H1 (cell line): ENCODE measurements around the gene PRICKLE2. TPM values are rescaled to one million over a fixed set of nuclear protein-coding genes. Genes with fewer than 3 reads are reported as not detected.

Source experiments
- CTCF ChIA-PET: fragments of 300-600 bp; sonication (Branson Sonifier 250); formaldehyde crosslinking; loops from one replicate; lab custom pipeline; 2021; ENCODE audit not compliant: partially characterized antibody; lab: Charles Lee
- POLR2A ChIA-PET: fragments of 300-600 bp; sonication (Branson Sonifier 250); formaldehyde crosslinking; loops from one replicate; lab custom pipeline; 2021; ENCODE audit warnings: inconsistent platforms; ENCODE audit not compliant: partially characterized antibody; lab: Charles Lee
- DNase-seq, 2 experiments: peaks; one replicate each; pipeline versions ENCODE4 v3.0.0 to v3.0.0-alpha.2; 2010 to 2022; ENCODE audit warnings: low spot score in 2 of 2, low read depth in 1 of 2, mixed read lengths in 1 of 2
- FAIRE-seq: peaks from 2 replicates; lab custom pipeline; 2011; peaks lifted over from hg19 to GRCh38; lab: Jason Lieb, UNC
- H2AFZ ChIP-seq: 2 replicates; pipeline ENCODE4 v1.8.1; 2012; ENCODE audit warnings: low read length, inconsistent platforms
- H2AK5ac ChIP-seq: 2 replicates; pipeline ENCODE4 v1.6.1; 2013; ENCODE audit warnings: low read depth, low read length
- H2BK120ac ChIP-seq: replicated peaks from 2 replicates; pipeline ENCODE3; 2013; ENCODE audit warnings: low read depth, low read length, inconsistent platforms
- H2BK12ac ChIP-seq: 2 replicates; pipeline ENCODE4 v1.6.1; 2013; ENCODE audit warnings: low read depth, low read length
- H2BK15ac ChIP-seq: 2 replicates; pipeline ENCODE4 v1.6.1; 2013; ENCODE audit warnings: low read length
- H2BK20ac ChIP-seq: 2 replicates; pipeline ENCODE4 v1.6.1; 2013; ENCODE audit warnings: low read length
- H2BK5ac ChIP-seq: 2 replicates; pipeline ENCODE4 v1.6.1; 2013; ENCODE audit warnings: low read depth, low read length
- H3K14ac ChIP-seq: 2 replicates; pipeline ENCODE4 v1.6.1; 2013; ENCODE audit warnings: inconsistent platforms; ENCODE audit not compliant: insufficient read length
- H3K18ac ChIP-seq: 2 replicates; pipeline ENCODE4 v1.6.1; 2013; ENCODE audit warnings: low read length; ENCODE audit errors: extremely low read depth
- H3K23ac ChIP-seq: 2 replicates; pipeline ENCODE4 v1.6.1; 2013; ENCODE audit warnings: inconsistent platforms; ENCODE audit not compliant: insufficient read length
- H3K23me2 ChIP-seq: 2 replicates; pipeline ENCODE4 v1.6.1; 2013; ENCODE audit warnings: low read depth, low read length
- H3K27ac ChIP-seq: 2 replicates; pipeline ENCODE4 v1.6.1; 2011; ENCODE audit warnings: low read depth, low read length, inconsistent platforms
- H3K27me3 ChIP-seq, 4 experiments: replicated peaks in 1 of 4; 1 replicate in 1 of 4; 2 replicates in 3 of 4; pipeline versions ENCODE4 v1.6.1 to v1.8.1; 2011 to 2013; ENCODE audit warnings: low read length in 3 of 4, mild to moderate bottlenecking in 3 of 4, inconsistent platforms in 2 of 4, mixed read lengths in 2 of 4, moderate library complexity in 1 of 4; ENCODE audit not compliant: control insufficient read depth in 3 of 4, insufficient read depth in 3 of 4; ENCODE audit errors: extremely low read depth in 1 of 4
- H3K36me3 ChIP-seq, 4 experiments: 2 replicates each; pipeline versions ENCODE4 v1.6.1 to v1.8.1; 2011 to 2013; ENCODE audit warnings: mild to moderate bottlenecking in 4 of 4, low read length in 3 of 4, moderate library complexity in 2 of 4, control low read depth in 1 of 4, inconsistent platforms in 1 of 4; ENCODE audit not compliant: insufficient read depth in 4 of 4, control insufficient read depth in 2 of 4
- H3K4ac ChIP-seq: replicated peaks from 2 replicates; pipeline ENCODE3; 2013; ENCODE audit warnings: low read length, low read depth, mixed read lengths, inconsistent platforms; ENCODE audit not compliant: insufficient read length
- H3K4me1 ChIP-seq, 4 experiments: replicated peaks in 1 of 4; 1 replicate in 1 of 4; 2 replicates in 3 of 4; pipeline versions ENCODE4 v1.6.1 to v1.8.1; 2011 to 2013; ENCODE audit warnings: low read length in 3 of 4, inconsistent platforms in 2 of 4, mixed read lengths in 1 of 4; ENCODE audit not compliant: insufficient read depth in 4 of 4, control insufficient read depth in 3 of 4
- H3K4me2 ChIP-seq, 2 experiments: 2 replicates each; pipeline versions ENCODE4 v1.6.1 to v1.8.1; 2011 to 2013; ENCODE audit warnings: low read depth in 2 of 2, low read length in 2 of 2, control low read depth in 1 of 2, inconsistent platforms in 1 of 2, mild to moderate bottlenecking in 1 of 2; ENCODE audit not compliant: insufficient read depth in 1 of 2
- H3K4me3 ChIP-seq, 4 experiments: fragments of 200-600, 300-600 bp in 1 of 4; sonication (generic), shearing (Covaris generic), sonication (Bioruptor Twin) in 1 of 4; 2 replicates each; pipeline versions ENCODE4 v1.5.1 to v1.8.1; 2011 to 2016; ENCODE audit warnings: low read length in 4 of 4, low read depth in 3 of 4, control low read depth in 2 of 4, inconsistent platforms in 2 of 4, mild to moderate bottlenecking in 2 of 4, mixed read lengths in 1 of 4, moderate library complexity in 1 of 4; ENCODE audit not compliant: insufficient read depth in 2 of 4; ENCODE audit errors: extremely low read depth in 1 of 4
- H3K56ac ChIP-seq: replicated peaks from 2 replicates; pipeline ENCODE3; 2013; ENCODE audit warnings: low read depth, mild to moderate bottlenecking, mixed read lengths, low read length, inconsistent platforms; ENCODE audit not compliant: insufficient read length
- H3K79me1 ChIP-seq: 2 replicates; pipeline ENCODE4 v1.6.1; 2013; ENCODE audit warnings: low read depth, low read length, control low read depth
- H3K79me2 ChIP-seq, 2 experiments: 2 replicates each; pipeline versions ENCODE4 v1.6.1 to v1.8.1; 2012 to 2013; ENCODE audit warnings: low read length in 2 of 2, mild to moderate bottlenecking in 2 of 2, inconsistent platforms in 1 of 2; ENCODE audit not compliant: insufficient read depth in 2 of 2, control insufficient read depth in 1 of 2
- H3K9ac ChIP-seq, 4 experiments: replicated peaks in 1 of 4; 1 replicate in 1 of 4; 2 replicates in 3 of 4; pipeline versions ENCODE4 v1.6.1 to v1.8.1; 2011 to 2013; ENCODE audit warnings: low read depth in 3 of 4, low read length in 3 of 4, control low read depth in 2 of 4, mild to moderate bottlenecking in 2 of 4, moderate library complexity in 2 of 4, inconsistent platforms in 1 of 4; ENCODE audit errors: extremely low read depth in 1 of 4
- H3K9me3 ChIP-seq, 2 experiments: 2 replicates each; pipeline versions ENCODE4 v1.6.1 to v1.8.1; 2012 to 2013; ENCODE audit warnings: mild to moderate bottlenecking in 2 of 2, moderate library complexity in 2 of 2, control low read depth in 1 of 2, inconsistent platforms in 1 of 2, low read depth in 1 of 2, low read length in 1 of 2, mixed read lengths in 1 of 2; ENCODE audit not compliant: insufficient read depth in 2 of 2
- H4K20me1 ChIP-seq, 2 experiments: replicated peaks in 1 of 2; 2 replicates each; pipeline versions ENCODE3 to v1.8.1; 2011 to 2013; ENCODE audit warnings: inconsistent platforms in 2 of 2, low read length in 2 of 2, mild to moderate bottlenecking in 1 of 2; ENCODE audit not compliant: insufficient read depth in 2 of 2, control insufficient read depth in 1 of 2
- H4K5ac ChIP-seq: 2 replicates; pipeline ENCODE4 v1.6.1; 2013; ENCODE audit warnings: low read length, low read depth, mixed read lengths, inconsistent platforms; ENCODE audit not compliant: insufficient read length
- H4K8ac ChIP-seq: 2 replicates; pipeline ENCODE4 v1.8.0; 2013; ENCODE audit warnings: mild to moderate bottlenecking, moderate library complexity, low read length, inconsistent platforms; ENCODE audit not compliant: insufficient read depth; ENCODE audit errors: extremely low read depth
- H4K91ac ChIP-seq: replicated peaks from 2 replicates; pipeline ENCODE3; 2013; ENCODE audit warnings: low read length, mixed read lengths, inconsistent platforms; ENCODE audit not compliant: insufficient read length
- ATF2 ChIP-seq: IDR thresholded peaks from 2 replicates; pipeline ENCODE4 v1.6.1; 2012; ENCODE audit warnings: low read length, inconsistent platforms
- BRCA1 ChIP-seq: IDR thresholded peaks from 2 replicates; pipeline ENCODE4 v1.6.1; 2012; ENCODE audit warnings: low read depth, low read length, improper control_type of control experiment
- CBX5 ChIP-seq: fragments of 300-800, 300-1000 bp; sonication (generic); IDR thresholded peaks from 2 replicates; pipeline ENCODE4 v1.7.1; 2016; ENCODE audit warnings: antibody characterized with exemption, low read length, low read depth
- CBX8 ChIP-seq: fragments of 300-800, 300-1000 bp; sonication (generic); IDR thresholded peaks from 2 replicates; pipeline ENCODE4 v1.7.1; 2016; ENCODE audit warnings: low read depth, low read length, borderline replicate concordance
- CTBP2 ChIP-seq: IDR thresholded peaks from 2 replicates; pipeline ENCODE4 v1.7.0; 2011; ENCODE audit warnings: borderline replicate concordance, mild to moderate bottlenecking, moderate library complexity, mixed read lengths, low read length; ENCODE audit not compliant: insufficient read depth, insufficient read length
- HDAC6 ChIP-seq: IDR thresholded peaks from one replicate; pipeline ENCODE4 v1.7.1; 2012; ENCODE audit warnings: low read depth, mild to moderate bottlenecking, inconsistent platforms, low read length, moderate library complexity
- MAFK ChIP-seq: IDR thresholded peaks from 2 replicates; pipeline ENCODE4 v1.6.1; 2012; ENCODE audit warnings: low read depth, mild to moderate bottlenecking, improper control_type of control experiment, low read length
- MAX ChIP-seq: IDR thresholded peaks from 2 replicates; pipeline ENCODE4 v1.6.1; 2012; ENCODE audit warnings: inconsistent platforms
- SAP30 ChIP-seq: fragments of 300-600 bp; sonication (generic); IDR thresholded peaks from 2 replicates; pipeline ENCODE4 v1.7.1; 2012; ENCODE audit warnings: low read length, moderate library complexity, mild to moderate bottlenecking, inconsistent platforms; ENCODE audit not compliant: insufficient read depth, insufficient replicate concordance
- TAF7 ChIP-seq: optimal IDR thresholded peaks from 2 replicates; pipeline ENCODE3; 2011; ENCODE audit warnings: low read depth, mild to moderate bottlenecking, inconsistent platforms, low read length, moderate library complexity, borderline replicate concordance
- TEAD4 ChIP-seq: IDR thresholded peaks from 2 replicates; pipeline ENCODE4 v1.6.1; 2012; ENCODE audit warnings: low read depth, low read length, inconsistent platforms, mixed read lengths
- WGBS, 2 experiments: shearing (Covaris generic) in 1 of 2; methylation state at CpG; one replicate each; pipeline versions ENCODE4 v1.1.6 to v1.1.7; 2013 to 2015; ENCODE audit warnings: low lambda C conversion rate in 2 of 2, mixed read lengths in 2 of 2, inconsistent platforms in 1 of 2, low coverage in 1 of 2, missing lambda C conversion rate in 1 of 2; ENCODE audit not compliant: insufficient replicate concordance in 2 of 2, insufficient coverage in 1 of 2, insufficient read length in 1 of 2; ENCODE audit errors: extremely low coverage in 1 of 2, missing lambda C conversion rate in 1 of 2; 5-methylcytosine and 5-hydroxymethylcytosine counted together
- polyA plus RNA-seq, 7 experiments: library from polyadenylated mRNA; depleted of rRNA in 3 of 7; stranded (reverse) in 5 of 7; unstranded in 2 of 7; fragments of >200 nt in 5 of 7; fragments of 200-250 nt in 2 of 7; gene quantifications; 1 replicate in 5 of 7; 2 replicates in 1 of 7; 4 replicates in 1 of 7; pipeline versions ENCODE4 v1.2.1 to v1.2.3, GENCODE V29; 2011 to 2013; ENCODE audit warnings: missing spikeins in 2 of 7, mixed read lengths in 2 of 7
- total RNA-seq: library from RNA; stranded (reverse); fragmentation: NEBNext Ultra II Directional; extraction: Animal tissue kit (Norgen Biotek cat#: 25700); gene quantifications from 2 replicates; pipeline ENCODE4 v1.2.1, GENCODE V29; 2021

Gene PRICKLE2
- total and polyA plus RNA-seq, 2 of the 8 experiments (the other 6 are each of a cell fraction or from before 2014, with no cell fraction given): 2.9 to 8.0 TPM

- H3K9ac ChIP-seq: no peak overlapping the region
- H4K91ac ChIP-seq: no peak overlapping the region
- no peaks in the 10 kb centered on the region for H4K20me1 ChIP-seq
- H2BK120ac ChIP-seq: no peak overlapping the region
- peaks cover 0 to 12% (median 3%) of the 10 kb centered on the region in 4 experiments; a peak in 3 of 7 replicates for H3K4me1 ChIP-seq
- H3K23me2 ChIP-seq: no peaks in the 10 kb centered on the region
- 88% methylated on average over 2 of the region's 2 CpGs; no CpG with 5 or more reads in 1 of the 2 experiments for WGBS, 2 experiments
- H2AK5ac ChIP-seq: no peak overlapping the region
- H3K18ac ChIP-seq: no peak overlapping the region
- ChIA-PET CTCF (interaction anchor here (1.0 to 1.5 kb wide), 2 partner anchors 10 to 249 kb away, joined by 3 to 4 read pairs; partner anchors contain the start of gene PSMD6), POLR2A (no interaction called here)
- H2BK5ac ChIP-seq: no peak overlapping the region
- H3K4me3 ChIP-seq: no peak overlapping the region
- no peaks in the 10 kb centered on the region for H3K36me3 ChIP-seq
- peaks cover 0 to 3% of the 10 kb centered on the region in 2 experiments; a peak in 1 of 4 replicates for H3K9me3 ChIP-seq
- H4K8ac ChIP-seq: no peak overlapping the region
- no peak overlapping the region for H3K56ac ChIP-seq
- no peak for DNase-seq
- no peak for FAIRE-seq
- no peaks in the 10 kb centered on the region for H3K79me2 ChIP-seq
- H3K14ac ChIP-seq: no peak overlapping the region
- H2AFZ ChIP-seq: no peak overlapping the region
- H3K27ac ChIP-seq: no peak overlapping the region
- H2BK15ac ChIP-seq: no peak overlapping the region
- no peak overlapping the region for H2BK12ac ChIP-seq
- no peak overlapping the region for H4K5ac ChIP-seq
- H3K79me1 ChIP-seq: no peaks in the 10 kb centered on the region
- H3K27me3 ChIP-seq: no peaks in the 10 kb centered on the region
- H2BK20ac ChIP-seq: no peak overlapping the region
- H3K4ac ChIP-seq: no peak overlapping the region
- H3K4me2 ChIP-seq: no peak overlapping the region
- H3K23ac ChIP-seq: no peak overlapping the region
- TF ChIP-seq TAF7: no peak
- TF ChIP-seq TEAD4: no peak
- no peak for TF ChIP-seq ATF2
- TF ChIP-seq HDAC6: no peak
- TF ChIP-seq CBX5: no peak
- TF ChIP-seq CBX8: no peak
- no peak for TF ChIP-seq CTBP2
- TF ChIP-seq SAP30: no peak
- TF ChIP-seq MAFK: no peak
- TF ChIP-seq BRCA1: no peak
- TF ChIP-seq MAX: no peak
Observed at GRCh38 chr3:64272271-64272670, 47.0 kb upstream of the PRICKLE2 start.
